IMR-90 (cell line): ENCODE data around the gene C1QTNF3. TPM values are rescaled to one million over a fixed set of nuclear protein-coding genes. Genes with fewer than 3 reads are reported as not detected.

Experiments used
- ATAC-seq: fragments of 200-7000 bp; cut with Tn5 transposase; 2 replicates; pipeline ENCODE4 v1.9.1; 2020; ENCODE audit warnings: low read depth, mild to moderate bottlenecking, moderate library complexity
- BruUV-seq: library from RNA; stranded (reverse); fragments of 400-500 nt; replicated peaks from 2 replicates; lab custom pipeline; 2021; lab: Mats Ljungman, UMichigan
- CTCF ChIA-PET: fragments of 300-600 bp; formaldehyde crosslinking; extraction: SDS; loops from one replicate; lab custom pipeline; 2021; ENCODE audit warnings: antibody characterized with exemption; lab: Yijun Ruan, JAX
- POLR2A ChIA-PET: fragments of 300-600 bp; sonication (Branson Sonifier 250); formaldehyde crosslinking; loops from one replicate; lab custom pipeline; 2022; ENCODE audit warnings: antibody characterized with exemption; ENCODE audit not compliant: unreplicated experiment; lab: Charles Lee
- DNase-seq: peaks from one replicate; pipeline ENCODE4 v3.0.0; 2013
- H2AFZ ChIP-seq: replicated peaks from 2 replicates; pipeline ENCODE3; 2013; ENCODE audit warnings: low read length, mild to moderate bottlenecking; ENCODE audit not compliant: poor library complexity
- H2AK5ac ChIP-seq: 2 replicates; pipeline ENCODE4 v1.6.1; 2013; ENCODE audit warnings: low read depth, low read length, inconsistent platforms
- H2AK9ac ChIP-seq: replicated peaks from 2 replicates; pipeline ENCODE3; 2013; ENCODE audit warnings: mild to moderate bottlenecking, low read depth, low read length, moderate library complexity; ENCODE audit not compliant: poor library complexity
- H2BK120ac ChIP-seq: 2 replicates; pipeline ENCODE4 v1.6.1; 2013; ENCODE audit warnings: low read depth, low read length, inconsistent platforms
- H2BK15ac ChIP-seq: 3 replicates; pipeline ENCODE4 v1.6.1; 2013; ENCODE audit warnings: low read depth, low read length, inconsistent platforms
- H2BK20ac ChIP-seq: 2 replicates; pipeline ENCODE4 v1.6.1; 2013; ENCODE audit warnings: low read depth, mild to moderate bottlenecking, inconsistent platforms, low read length, moderate library complexity
- H2BK5ac ChIP-seq: 2 replicates; pipeline ENCODE4 v1.6.1; 2013; ENCODE audit warnings: mild to moderate bottlenecking, low read depth, low read length, inconsistent platforms; ENCODE audit not compliant: poor library complexity, severe bottlenecking
- H3K14ac ChIP-seq: replicated peaks from 2 replicates; pipeline ENCODE4 v1.6.1; 2013; ENCODE audit warnings: low read depth, low read length, inconsistent platforms
- H3K18ac ChIP-seq: 2 replicates; pipeline ENCODE4 v1.6.1; 2013; ENCODE audit warnings: low read depth, low read length, control low read depth
- H3K23ac ChIP-seq: 2 replicates; pipeline ENCODE4 v1.6.1; 2013; ENCODE audit warnings: low read depth, low read length, inconsistent platforms
- H3K27ac ChIP-seq: 2 replicates; pipeline ENCODE4 v1.5.1; 2013; ENCODE audit warnings: mild to moderate bottlenecking, control low read depth, low read length; ENCODE audit not compliant: insufficient read depth
- H3K27me3 ChIP-seq: 2 replicates; pipeline ENCODE4 v1.6.1; 2013; ENCODE audit warnings: low read length; ENCODE audit not compliant: control insufficient read depth, insufficient read depth
- H3K36me3 ChIP-seq: 2 replicates; pipeline ENCODE4 v1.6.1; 2013; ENCODE audit warnings: low read length, mixed read lengths; ENCODE audit not compliant: control insufficient read depth, insufficient read depth
- H3K4ac ChIP-seq: 2 replicates; pipeline ENCODE4 v1.6.1; 2013; ENCODE audit warnings: low read depth, low read length, inconsistent platforms
- H3K4me1 ChIP-seq: 2 replicates; pipeline ENCODE4 v1.6.1; 2013; ENCODE audit warnings: low read length, mixed read lengths; ENCODE audit not compliant: control insufficient read depth, insufficient read depth
- H3K4me2 ChIP-seq: 2 replicates; pipeline ENCODE4 v1.6.1; 2013; ENCODE audit warnings: low read depth, mild to moderate bottlenecking, control low read depth, low read length, moderate library complexity
- H3K4me3 ChIP-seq: 2 replicates; pipeline ENCODE4 v1.5.1; 2013; ENCODE audit warnings: low read depth, mild to moderate bottlenecking, control low read depth, low read length, moderate library complexity; ENCODE audit not compliant: insufficient read depth
- H3K56ac ChIP-seq: 2 replicates; pipeline ENCODE4 v1.6.1; 2013; ENCODE audit warnings: low read length, inconsistent platforms; ENCODE audit not compliant: insufficient read depth; ENCODE audit errors: extremely low read depth
- H3K79me1 ChIP-seq, 2 experiments: 2 replicates each; pipeline ENCODE4 v1.6.1; 2013; ENCODE audit warnings: low read length in 2 of 2, inconsistent platforms in 1 of 2, low read depth in 1 of 2
- H3K9ac ChIP-seq: 2 replicates; pipeline ENCODE4 v1.6.1; 2013; ENCODE audit warnings: low read depth, low read length, control low read depth
- H3K9me1 ChIP-seq: 2 replicates; pipeline ENCODE4 v1.6.1; 2013; ENCODE audit warnings: low read length, inconsistent platforms; ENCODE audit not compliant: insufficient read depth
- H3K9me3 ChIP-seq: 2 replicates; pipeline ENCODE4 v1.6.1; 2013; ENCODE audit warnings: low read length; ENCODE audit not compliant: control insufficient read depth, insufficient read depth
- H4K20me1 ChIP-seq: 2 replicates; pipeline ENCODE4 v1.6.1; 2013; ENCODE audit warnings: low read length, inconsistent platforms; ENCODE audit not compliant: insufficient read depth
- H4K5ac ChIP-seq: 2 replicates; pipeline ENCODE4 v1.6.1; 2013; ENCODE audit warnings: mild to moderate bottlenecking, low read depth, low read length, control low read depth
- H4K8ac ChIP-seq, 2 experiments: 2 replicates each; pipeline ENCODE4 v1.6.1; 2013; ENCODE audit warnings: low read depth in 2 of 2, low read length in 2 of 2, control low read depth in 1 of 2, inconsistent platforms in 1 of 2
- H4K91ac ChIP-seq: 2 replicates; pipeline ENCODE4 v1.6.1; 2013; ENCODE audit warnings: low read depth, low read length, inconsistent platforms; ENCODE audit not compliant: insufficient read depth
- CHD1 ChIP-seq: IDR thresholded peaks from 2 replicates; pipeline ENCODE4 v1.6.1; 2012; ENCODE audit warnings: low read depth, low read length, improper control_type of control experiment
- MXI1 ChIP-seq: IDR thresholded peaks from 2 replicates; pipeline ENCODE4 v1.6.1; 2012; ENCODE audit warnings: low read depth, mild to moderate bottlenecking, low read length, moderate library complexity, borderline replicate concordance
- POLR2A ChIP-seq: IDR thresholded peaks from 2 replicates; pipeline ENCODE4 v1.6.1; 2012; ENCODE audit warnings: mild to moderate bottlenecking, low read depth, low read length
- RAD21 ChIP-seq: IDR thresholded peaks from 2 replicates; pipeline ENCODE4 v1.6.1; 2012; ENCODE audit warnings: low read length, improper control_type of control experiment
- WGBS, 2 experiments: methylation state at CpG; one replicate each; pipeline versions ENCODE4 v1.1.5 to v1.1.7; 2013; ENCODE audit warnings: missing lambda C conversion rate in 2 of 2; ENCODE audit not compliant: insufficient read length in 1 of 2; ENCODE audit errors: extremely low coverage in 2 of 2; 5-methylcytosine and 5-hydroxymethylcytosine counted together
- dilution Hi-C: fragments of 300-500 bp; cut with HindIII; formaldehyde crosslinking; loops from one replicate; pipeline ENCODE4 v1.14.3; 2018; ENCODE audit warnings: low sequenced_read_pairs; ENCODE audit not compliant: unreplicated experiment
- in situ Hi-C: fragments of 300-500 bp; cut with MboI; formaldehyde crosslinking; loops from 3 replicates; pipeline ENCODE4 v1.14.3; 2019; ENCODE audit warnings: low sequenced_read_pairs, inconsistent platforms, mixed read lengths
- intact Hi-C: fragments of 100-400 bp; cut with micrococcal nuclease; formaldehyde crosslinking; loops from 2 replicates; pipeline ENCODE4 v1.10.0; 2022
- polyA plus RNA-seq, 3 experiments: library from polyadenylated mRNA; depleted of rRNA; stranded (reverse); fragments of >200 nt; gene quantifications; 2 replicates each; pipeline ENCODE4 v1.2.3, GENCODE V29; 2012; ENCODE audit warnings: low replicate concordance in 1 of 3
- total RNA-seq: library from RNA; depleted of rRNA; stranded (reverse); fragments of >200 nt; gene quantifications from 2 replicates; pipeline ENCODE4 v1.2.3, GENCODE V29; 2012

C1QTNF3 gene
- total and polyA plus RNA-seq, 2 of the 4 experiments (the other 2 are of a cell fraction) = 1.0 to 1.4 TPM

DNA sequence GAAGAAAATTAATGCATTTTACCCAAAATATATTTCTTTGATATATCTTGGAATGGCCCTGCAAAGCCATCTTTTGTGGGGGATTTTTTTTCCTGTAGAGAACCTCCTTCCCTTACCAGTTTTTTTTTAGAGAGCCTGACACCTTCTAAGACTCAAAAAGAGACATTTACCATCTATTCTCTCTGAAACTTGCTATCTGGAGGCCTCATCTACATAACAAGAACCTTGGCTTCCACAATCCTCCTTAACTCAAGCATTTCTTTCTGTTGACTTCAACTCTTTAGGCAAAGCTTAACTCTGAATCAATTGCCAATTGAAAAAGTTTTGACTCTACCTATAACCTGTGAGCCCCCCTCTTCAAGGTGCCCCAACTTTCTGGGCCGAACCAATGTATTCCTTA is 64.7 kb downstream of the C1QTNF3 start:
- intact Hi-C loops = no loop called here
- Histone ChIP-seq H3K9me1 (no peaks in the 10 kb centered on the region), H2AK5ac (no peak overlapping the region), H2AK9ac (no peak overlapping the region), H3K14ac (no peak overlapping the region), H4K5ac (no peak overlapping the region), H2BK15ac (no peak overlapping the region), H2BK5ac (no peak overlapping the region), H3K27me3 (peaks cover 12% of the 10 kb centered on the region), H3K18ac (no peak overlapping the region), H2BK120ac (no peak overlapping the region), H3K36me3 (no peaks in the 10 kb centered on the region), H2AFZ (no peak overlapping the region), H4K20me1 (no peaks in the 10 kb centered on the region), H3K4me3 (no peak overlapping the region), H3K9ac (no peak overlapping the region), H4K8ac (no peak overlapping the region), H3K23ac (no peak overlapping the region), H3K4me1 (peaks cover 6% of the 10 kb centered on the region), H3K4me2 (no peak overlapping the region), H3K56ac (no peak overlapping the region), H3K4ac (no peak overlapping the region), H3K79me1 (no peaks in the 10 kb centered on the region), H3K9me3 (no peaks in the 10 kb centered on the region), H2BK20ac (no peak overlapping the region), H3K27ac (no peak overlapping the region), H4K91ac (no peak overlapping the region)
- WGBS, 2 experiments = no CpG with 5 or more reads among the region's 1 CpG
- ChIA-PET CTCF (no interaction called here), POLR2A (no interaction called here)
- dilution Hi-C loops = no loop called here
- BruUV-seq = no TSS peak
- ATAC-seq = no peak
- TF ChIP-seq RAD21 = no peak
- TF ChIP-seq MXI1 = no peak
- TF ChIP-seq CHD1 = no peak
- TF ChIP-seq POLR2A = no peak
- in situ Hi-C loops = loop anchor here (25.0 kb wide), 1 partner anchor 909 kb away; no protein-coding TSS in a partner anchor
- no peak for DNase-seq
